ENCODE data around the gene ANKRD12.

Gene ANKRD12

DNA sequence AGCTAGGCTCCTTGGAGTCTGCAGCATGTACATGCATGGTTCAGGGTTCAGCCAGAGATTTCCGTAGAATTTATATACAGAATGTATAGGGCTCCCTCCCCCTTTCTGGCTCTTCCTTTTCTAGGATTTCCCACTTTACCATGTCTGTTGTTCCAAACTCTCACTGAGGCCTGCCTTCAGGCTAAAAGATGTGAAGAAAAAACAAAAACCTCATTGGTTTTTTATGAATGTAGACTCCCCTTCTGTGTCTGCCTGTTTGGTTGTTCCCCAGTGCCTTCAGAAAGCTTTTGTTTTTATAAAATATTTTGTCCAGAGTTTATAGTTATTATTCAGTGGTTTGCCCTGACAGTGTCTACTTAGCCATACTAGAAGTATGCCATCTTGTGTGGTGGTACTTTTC is 30.5 kb upstream of the ANKRD12 start:
- in situ Hi-C loops (cut with MboI; ENCODE audit: low sequenced_read_pairs): no loop called here

DNA sequence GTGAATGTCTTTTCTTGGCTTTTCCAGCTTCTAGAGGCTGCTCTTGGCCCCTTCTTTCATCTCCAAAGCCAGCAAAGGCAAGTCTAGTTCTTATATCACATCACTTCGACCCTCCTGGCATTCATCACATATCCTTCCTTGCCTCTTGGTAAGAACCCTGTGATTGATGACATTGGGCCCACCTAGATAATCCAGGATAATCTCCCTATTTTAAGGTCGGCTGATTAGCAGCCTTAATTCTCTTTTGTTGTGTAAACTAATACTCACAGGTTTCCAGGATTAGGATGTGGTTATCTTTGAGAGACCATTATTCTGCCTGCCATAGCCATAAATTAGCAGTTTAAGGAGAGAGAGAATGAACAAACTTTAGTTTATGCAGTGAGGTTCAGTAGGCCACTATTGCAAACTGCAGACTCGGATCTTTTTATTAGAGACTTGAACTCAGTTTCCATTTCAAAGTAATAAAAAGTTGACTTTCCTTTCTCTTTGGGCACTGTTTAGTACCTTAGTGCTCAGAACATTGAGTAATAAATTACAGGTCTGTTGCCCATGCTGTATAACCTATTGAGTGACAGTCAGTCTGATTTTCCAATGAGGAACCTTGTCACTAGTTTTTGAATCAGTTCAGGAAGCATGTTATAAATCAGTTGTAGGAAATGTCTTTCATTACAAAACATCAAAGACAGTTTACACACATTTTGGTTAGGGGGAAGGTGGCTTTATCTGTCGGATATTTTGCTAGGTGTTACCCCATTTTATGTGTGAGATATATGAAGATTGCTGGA is 29.6 kb upstream of the ANKRD12 start:
- in situ Hi-C loops (cut with MboI; ENCODE audit: low sequenced_read_pairs): no loop called here

DNA sequence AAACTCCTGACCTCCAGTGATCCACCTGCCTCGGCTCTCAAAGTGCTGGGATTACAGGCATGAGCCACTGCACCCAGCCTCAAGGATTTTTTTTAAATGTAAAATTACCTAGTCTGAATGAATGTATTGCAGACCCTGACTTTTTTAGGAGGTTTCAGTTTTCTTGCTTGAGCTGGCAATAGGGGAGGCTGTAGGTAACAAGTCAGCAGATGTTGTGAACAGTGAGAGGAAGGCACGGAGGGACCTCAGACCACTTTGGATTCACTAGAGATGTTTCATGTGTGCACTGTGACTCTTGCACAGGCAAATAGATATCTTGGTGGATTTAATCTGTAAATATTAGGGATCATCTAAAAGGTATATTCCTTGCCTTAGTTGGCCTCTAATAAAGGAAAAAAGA is 27.7 kb upstream of the ANKRD12 start:
- in situ Hi-C loops (cut with MboI; ENCODE audit: low sequenced_read_pairs): no loop called here

DNA sequence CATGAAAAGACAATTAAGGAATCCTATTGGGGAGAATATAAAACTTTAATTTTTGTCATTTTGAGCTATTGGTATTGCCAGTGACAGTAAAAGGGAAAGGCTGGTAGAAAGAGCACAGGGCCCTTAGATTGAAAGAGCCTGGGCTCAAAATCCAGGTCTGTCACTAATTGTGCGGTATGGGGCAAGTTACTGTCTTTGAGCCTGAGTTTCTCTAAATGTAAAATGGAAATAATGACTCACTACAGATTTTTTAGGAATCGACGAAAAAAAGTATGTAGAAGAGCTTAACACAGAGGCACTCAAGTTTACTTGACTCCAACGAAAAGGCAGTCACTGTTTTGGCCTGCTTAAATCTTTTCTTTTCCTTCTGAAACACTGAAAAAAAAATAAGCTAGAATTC is 27.1 kb upstream of the ANKRD12 start:
- in situ Hi-C loops (cut with MboI; ENCODE audit: low sequenced_read_pairs): no loop called here

DNA sequence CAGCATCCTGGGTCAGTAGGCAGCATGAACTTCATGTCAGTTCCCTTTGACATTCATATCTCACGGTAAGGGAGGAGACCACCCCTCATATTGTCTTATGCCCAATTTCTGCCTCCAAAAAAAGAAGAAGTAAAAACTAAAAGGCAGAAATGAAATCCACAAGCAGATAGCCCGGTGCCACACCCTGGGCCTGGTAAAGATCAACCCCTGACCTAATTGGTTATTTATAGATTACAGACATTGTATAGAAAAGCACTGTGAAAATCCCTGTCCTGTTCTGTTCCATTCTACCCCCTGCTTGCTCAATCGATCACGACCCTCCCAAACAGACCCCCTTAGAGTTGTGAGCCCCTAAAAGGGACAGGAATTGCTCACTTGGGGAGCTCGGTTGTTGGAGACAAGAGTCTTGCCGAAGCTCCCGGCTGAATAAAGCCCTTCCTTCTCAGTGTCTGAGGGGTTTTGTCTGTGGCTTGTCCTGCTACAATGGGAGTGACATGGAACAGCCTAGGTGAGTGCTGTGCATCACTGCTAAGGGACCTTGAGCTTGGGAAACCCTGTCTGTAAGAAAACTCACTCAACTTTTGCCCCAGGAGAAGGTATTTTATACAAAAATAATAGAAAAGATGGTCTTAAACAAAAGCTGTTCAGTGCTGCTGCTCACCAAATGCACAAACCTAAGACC is 23.0 kb upstream of the ANKRD12 start:
- in situ Hi-C loops (cut with MboI; ENCODE audit: low sequenced_read_pairs): no loop called here

DNA sequence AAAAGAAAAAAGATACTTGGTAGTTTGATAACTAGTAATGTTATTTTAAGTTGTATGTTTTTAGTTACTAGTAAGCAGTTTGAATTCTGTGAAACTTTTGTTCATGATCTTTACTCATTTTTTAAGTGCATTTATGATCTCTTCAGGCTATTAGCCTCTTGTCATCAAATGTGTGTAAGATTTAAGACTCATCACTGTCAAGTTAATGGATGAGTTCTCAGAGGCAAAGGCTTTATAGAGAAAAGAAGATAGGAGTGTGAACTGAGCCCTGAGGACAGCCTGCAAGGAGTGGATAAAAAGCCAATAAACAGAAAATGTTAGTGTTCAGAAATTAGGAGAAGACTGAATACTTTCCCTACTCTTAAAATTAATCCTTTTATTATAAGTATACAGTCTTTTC is 20.6 kb upstream of the ANKRD12 start:
- in situ Hi-C loops (cut with MboI; ENCODE audit: low sequenced_read_pairs): no loop called here

DNA sequence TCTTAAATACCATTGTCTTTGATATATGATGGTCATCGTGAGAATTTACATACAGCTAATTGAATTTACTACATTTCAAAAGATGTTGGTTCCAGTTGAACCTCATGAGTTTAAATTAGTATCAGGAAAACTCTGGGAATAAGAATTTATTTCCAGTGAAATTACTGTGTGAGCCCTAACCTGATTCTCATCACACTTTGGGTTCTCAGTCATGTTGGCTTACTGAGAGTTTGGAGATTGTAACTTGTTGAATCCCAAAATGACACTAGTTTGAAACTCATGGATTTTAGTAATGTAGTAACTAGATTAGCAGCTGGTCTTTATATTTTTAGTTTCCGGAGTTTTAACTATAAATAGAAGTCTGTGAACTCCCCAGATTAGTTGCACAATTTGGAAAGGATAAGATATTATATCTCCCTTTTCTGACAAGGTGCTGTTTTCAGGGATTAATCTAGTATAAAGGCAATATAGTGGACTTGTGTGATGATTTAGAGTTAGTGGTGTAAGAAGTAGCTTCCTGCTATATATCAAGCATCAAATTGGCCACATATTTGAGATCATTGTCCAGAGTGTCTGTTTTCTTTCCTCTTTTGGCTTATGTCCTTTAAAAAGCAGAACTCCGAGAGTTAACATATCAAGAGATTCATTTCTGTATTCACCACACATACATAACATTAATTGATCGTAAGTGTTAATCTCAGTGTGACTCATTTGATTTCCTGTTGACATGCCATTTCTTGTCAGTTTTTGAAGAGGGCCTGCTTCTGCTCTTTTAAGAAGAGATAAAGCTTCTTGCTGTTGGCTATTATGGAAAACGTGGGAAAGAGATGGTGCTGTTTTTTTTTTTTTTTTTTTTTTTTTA is 18.4 kb upstream of the ANKRD12 start:
- in situ Hi-C loops (cut with MboI; ENCODE audit: low sequenced_read_pairs): no loop called here

DNA sequence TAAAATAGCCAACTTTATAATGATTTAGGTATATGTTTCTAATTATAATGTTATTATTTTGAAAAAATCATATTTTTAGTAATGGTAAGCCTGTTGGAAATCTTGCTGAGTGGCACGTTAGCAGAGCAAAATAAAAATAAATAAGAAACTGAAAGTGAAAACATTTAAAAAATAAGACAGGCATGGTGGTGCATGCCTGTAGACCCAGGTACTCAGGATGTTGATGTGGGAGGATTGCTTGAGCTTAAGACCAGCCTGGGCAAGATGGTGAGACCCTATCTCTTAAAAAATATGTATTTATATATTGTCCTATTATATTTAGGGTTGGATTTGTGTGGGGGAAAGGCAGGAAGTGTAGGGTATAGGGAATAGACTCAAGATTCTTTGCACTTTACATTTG is 15.8 kb upstream of the ANKRD12 start:
- in situ Hi-C loops (cut with MboI; ENCODE audit: low sequenced_read_pairs): no loop called here

DNA sequence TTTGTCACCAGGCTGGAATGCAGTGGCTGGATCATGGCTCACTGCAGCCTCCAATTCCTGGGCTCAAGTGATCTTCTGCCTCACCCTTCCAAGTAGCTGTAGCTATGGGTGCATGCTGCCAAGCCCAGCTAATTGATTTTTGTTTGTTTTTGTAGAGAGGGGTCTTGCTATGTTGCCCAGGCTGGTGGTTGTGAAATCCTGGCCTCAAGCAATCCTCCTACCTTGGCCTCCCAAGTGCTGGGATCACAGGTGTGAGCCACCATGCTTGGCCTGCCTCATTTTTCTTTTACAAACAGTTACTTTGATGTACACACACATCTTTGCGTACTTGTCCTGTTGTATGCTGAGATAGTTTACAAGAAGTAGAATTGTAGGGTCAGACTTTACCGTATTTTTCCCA is 13.1 kb upstream of the ANKRD12 start:
- in situ Hi-C loops (cut with MboI; ENCODE audit: low sequenced_read_pairs): no loop called here

DNA sequence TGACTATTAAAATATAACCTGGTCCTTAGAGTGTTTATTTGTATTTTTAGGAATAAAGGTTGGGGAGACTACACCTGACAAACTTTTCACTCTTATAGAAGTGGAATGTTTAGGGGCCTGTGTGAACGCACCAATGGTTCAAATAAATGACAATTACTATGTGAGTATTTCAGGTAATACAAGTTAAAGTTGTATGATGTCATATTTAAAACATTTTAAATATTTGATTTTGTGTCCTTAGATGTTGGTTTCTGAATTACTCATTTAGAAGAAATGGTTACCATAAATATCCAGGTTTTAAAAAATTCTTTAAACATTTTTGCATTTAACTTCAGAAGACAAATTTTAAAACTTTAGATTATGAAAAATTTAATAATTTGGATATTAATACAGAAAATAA is 11.8 kb upstream of the ANKRD12 start:
- in situ Hi-C loops (cut with MboI; ENCODE audit: low sequenced_read_pairs): no loop called here

DNA sequence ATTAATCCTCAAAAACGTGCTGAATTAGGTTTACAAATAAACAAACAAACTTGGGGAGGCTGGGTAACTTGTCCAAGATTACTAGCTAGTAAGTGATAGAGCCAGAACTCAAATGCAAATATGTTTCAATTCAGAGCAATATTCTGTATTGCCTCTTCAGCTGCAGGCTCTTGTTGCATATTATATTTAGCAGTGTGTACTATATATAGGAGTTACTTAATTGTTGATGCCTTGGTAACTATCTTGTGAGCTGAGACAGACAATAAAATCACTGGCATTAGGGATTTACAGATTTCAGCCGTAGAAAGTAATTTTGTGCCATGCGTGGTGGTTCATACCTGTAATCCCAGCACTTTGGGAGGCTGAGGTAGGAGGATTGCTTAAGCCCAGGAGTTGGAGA is 10.2 kb upstream of the ANKRD12 start:
- in situ Hi-C loops (cut with MboI; ENCODE audit: low sequenced_read_pairs): no loop called here

DNA sequence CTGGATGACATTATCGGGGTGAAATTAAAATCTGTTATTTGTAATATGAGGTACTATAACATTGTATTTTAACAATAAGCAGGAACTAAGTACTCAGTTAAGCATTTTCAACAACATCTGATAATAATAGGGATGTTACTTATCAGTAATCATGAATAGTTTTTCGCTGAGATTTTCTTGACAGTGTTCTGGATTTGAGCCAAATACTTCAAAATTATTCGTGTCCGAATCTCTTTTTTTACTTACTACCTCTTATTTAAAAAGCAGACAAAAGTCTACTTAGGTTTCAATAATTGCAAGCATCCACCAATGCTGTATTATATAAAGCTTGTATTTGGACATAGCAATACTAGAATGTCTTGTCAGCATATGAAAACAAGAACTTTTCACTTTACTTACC is 6.4 kb upstream of the ANKRD12 start:
- in situ Hi-C loops (cut with MboI; ENCODE audit: low sequenced_read_pairs): no loop called here

DNA sequence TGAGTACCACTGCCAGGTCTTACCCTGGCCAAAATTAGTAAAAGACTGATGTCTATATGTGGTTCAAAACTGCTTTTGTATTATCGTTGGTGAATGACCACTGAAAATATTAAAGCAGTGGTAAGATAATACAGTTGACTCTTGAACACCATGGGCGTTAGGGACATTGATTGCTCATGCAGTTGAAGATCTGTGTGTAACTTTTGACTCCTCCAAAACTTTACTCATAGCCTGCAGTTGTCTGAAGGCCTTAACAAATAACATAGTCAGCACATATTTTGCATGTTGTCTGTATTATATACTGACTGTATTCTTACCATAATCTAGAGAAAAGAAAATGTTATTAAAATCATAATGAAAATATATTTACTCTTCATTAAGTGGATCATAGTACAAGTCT is 5.8 kb upstream of the ANKRD12 start:
- in situ Hi-C loops (cut with MboI; ENCODE audit: low sequenced_read_pairs): no loop called here

DNA sequence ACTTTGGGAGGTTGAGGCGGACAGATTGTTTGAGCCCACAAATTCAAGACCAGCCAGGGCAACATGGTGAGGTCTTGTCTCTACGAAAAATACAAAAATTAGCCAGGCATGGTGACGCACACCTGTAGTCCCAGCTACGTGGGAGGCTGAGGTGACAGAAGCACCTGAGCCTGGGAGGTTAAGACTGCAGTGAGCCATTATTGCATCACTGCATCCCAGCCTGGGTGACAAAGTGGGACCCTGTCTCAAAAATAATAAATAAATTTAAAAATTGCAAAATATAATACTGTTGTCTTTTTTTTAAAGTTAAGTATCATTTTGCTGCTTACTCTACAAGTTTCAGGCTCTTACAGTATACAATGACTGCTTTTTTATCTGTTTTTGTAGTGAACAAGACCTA is 4.0 kb upstream of the ANKRD12 start:
- in situ Hi-C loops (cut with MboI; ENCODE audit: low sequenced_read_pairs): no loop called here

DNA sequence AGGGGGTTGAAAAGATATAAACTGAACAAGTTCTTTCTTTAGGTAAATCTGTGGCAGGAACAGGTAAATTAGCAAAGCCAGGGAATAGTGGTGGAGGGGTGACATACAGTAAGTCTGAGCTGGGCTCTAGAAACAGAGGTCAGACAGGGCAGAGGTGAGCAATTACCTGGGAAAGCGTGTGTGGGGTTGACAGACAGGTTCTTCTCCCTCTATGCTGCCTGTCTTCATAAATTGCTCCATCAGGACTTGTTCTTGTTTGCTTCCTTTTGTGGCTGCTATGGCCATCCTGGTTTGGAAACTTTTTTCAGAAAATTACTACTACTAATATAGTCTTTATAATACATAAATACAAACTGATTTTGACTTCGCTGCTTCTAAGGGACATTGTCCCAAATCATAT is 3.4 kb upstream of the ANKRD12 start:
- in situ Hi-C loops (cut with MboI; ENCODE audit: low sequenced_read_pairs): no loop called here

DNA sequence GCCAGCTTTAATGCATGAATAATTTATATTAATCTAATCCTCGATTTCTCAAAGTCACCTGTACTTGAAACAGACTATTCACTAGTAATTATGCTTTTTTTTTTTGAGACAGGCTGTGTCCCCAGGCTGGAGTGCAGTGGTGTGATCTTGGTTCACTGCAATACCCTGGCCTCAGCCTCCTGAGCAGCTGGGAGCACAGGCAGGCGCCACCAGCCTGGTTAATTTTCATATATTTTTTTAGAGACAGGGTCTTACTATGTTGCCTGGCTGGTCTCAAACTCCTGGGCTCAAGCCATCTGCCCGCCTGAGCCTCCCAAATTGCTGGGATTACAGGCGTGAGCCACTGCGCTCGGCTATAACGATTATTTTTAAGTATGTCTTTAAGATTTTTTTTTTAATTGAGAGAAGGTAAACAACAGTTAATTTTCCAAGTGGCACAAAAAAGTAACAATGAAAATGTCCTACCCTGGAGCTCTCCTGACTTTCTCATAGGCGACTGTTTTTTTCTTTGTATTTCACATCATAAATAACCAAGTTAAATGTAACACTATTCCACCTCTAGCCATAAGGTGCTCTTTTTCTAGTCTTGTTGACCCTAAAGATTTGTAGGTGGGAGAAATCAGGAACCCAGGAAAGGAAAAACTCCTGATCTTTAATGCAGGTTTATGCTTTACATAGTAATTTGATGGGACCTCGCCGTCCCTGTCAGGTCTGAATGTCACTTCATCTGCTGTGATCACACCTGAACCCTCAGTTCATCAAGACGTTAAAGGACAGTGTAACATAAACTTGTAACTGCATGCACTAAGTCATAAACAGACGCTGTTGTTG is 1.3 kb upstream of the ANKRD12 start:
- in situ Hi-C loops (cut with MboI; ENCODE audit: low sequenced_read_pairs): no loop called here

DNA sequence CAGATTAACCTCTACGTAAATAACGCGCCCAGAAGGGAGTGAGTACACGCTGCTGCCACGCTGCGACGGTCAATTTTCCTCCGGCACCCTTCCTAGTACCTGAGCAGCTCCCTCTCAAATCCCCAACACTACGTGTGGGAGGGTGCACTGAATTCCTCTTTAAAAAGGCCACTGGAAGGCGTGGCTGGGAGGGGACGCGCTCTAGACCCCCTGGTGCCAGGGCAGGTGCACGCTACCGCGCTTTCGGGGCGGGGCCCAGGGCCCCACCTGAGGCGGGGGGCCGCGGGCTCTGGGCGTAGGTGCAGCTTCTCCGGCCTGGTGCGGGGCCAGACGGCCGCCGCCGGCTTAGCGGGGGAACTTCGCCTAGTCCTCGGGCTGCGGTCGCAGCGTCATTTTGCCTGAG is 668 bp upstream of the ANKRD12 start:
- in situ Hi-C loops (cut with MboI; ENCODE audit: low sequenced_read_pairs): no loop called here

DNA sequence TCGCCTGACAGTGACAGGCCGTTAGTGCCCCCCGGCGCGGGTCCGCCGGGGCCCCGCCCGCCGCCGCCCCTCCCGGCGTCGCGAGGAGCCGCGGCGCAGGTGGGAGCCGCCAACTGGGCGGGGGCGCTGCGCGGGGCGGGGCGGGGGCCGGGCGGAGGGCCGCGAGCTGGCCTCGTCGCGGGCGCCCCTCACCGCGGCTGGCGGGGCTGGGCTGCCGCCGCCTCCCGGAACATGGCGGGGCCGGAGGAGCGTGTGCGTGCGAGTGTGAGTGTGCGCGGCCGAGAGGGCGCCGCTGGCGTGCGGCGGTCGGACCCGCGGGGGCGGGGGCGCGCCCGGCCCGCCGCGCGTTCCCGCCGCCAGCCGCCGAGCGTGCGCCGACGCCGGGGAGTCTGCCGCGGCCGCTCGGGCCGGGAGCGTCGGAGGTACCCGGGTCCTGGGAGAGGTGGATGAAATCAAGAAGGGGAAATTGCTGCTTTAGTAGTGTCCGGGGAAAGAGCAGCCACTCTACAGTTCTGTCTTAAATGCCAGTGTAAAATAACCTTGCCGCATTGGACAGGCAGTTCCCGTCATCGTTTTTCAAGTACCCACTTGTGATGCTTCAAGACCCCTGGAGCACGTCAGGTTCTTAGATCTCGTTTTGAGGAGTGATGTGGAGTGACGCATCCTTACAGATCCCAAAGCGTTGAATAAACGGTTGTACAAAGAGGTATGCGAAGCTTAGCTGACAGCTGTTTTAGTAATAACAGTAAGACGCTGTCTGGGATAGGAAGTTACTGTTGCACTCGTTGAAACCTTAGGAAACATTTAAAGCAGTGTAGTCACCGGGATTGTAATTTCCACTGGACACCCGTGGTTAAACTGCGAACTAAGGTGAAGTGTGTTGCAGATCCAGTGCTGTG is 836 bp downstream of the ANKRD12 start:
- in situ Hi-C loops (cut with MboI; ENCODE audit: low sequenced_read_pairs): no loop called here

DNA sequence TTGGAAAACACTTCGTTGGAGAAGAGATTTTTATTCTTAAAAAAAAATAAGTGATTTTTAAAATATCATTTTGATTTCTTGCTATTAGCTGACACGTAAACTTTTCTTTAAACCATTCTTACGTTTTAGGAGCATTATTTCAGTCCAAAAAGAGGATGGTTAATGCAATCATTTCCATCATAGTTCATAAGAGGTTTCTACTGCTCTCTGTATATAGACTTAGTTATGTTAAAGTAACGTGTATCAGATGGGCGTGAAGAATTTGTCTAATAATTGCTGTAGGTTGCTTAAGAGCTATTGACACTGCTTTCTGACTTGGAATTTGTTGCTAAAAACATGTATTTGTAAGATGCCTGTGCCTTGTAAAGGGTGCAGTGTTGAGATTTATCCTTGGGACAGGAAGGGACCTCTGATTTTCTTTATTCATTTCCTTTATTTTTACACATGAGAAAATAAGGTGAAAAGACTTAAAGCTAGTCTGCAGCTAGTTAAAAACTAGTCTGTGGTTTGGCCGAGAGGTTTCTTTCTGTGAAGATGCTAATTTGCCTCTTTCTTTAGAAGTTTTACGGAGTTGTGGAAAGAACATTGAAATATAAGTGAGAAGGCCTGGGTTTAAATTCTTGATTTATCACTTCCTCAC is 2.9 kb downstream of the ANKRD12 start:
- in situ Hi-C loops (cut with MboI; ENCODE audit: low sequenced_read_pairs): no loop called here

Measured in HL-60/S4 treated with phorbol 12-myristate 13-acetate at 8.2 ng/mL for 4 days and 3 days (cell line).